ENCODE results near the gene PKP4. TPM values are rescaled to one million over a fixed set of nuclear protein-coding genes. Genes with fewer than 3 reads are reported as not detected.

Gene PKP4
- polyA plus RNA-seq, 1 experiment, result 47.0 TPM

DNA sequence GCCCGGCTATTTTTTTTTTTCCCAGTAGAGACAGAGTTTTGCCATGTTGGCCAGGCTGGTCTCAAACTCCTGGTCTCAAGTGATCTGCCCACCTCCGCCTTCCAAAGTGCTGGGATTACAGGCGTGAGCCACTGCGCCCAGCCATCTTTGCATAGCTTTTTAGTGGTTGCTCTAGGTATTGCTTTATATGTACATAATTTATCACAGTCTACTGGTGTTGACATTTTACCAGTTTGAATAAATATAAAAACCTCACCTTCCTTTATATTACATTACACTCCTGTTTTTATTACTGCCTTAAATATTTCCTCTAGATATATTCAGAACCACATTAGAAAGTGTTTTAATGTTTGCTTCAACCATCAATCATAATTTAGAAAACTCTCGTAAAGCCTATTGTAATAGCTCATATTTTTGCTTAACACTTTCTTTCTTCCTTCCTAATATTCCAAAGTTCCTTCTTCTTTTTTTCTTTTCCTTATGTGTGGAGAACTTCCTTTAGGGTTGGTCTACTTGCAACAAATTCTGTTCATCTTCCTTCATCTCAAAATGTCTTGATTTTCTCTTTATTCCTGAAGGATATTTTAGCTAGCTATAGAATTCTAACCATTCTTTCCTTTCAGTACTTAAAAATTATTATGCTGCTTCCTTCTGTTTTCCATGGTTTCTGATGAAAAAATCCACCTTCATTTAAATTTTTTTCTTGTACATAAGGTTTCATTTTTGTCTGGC, 256.2 kb downstream of the PKP4 start:
- no peak overlapping the region for H3K4me3 ChIP-seq (ENCODE audit: low read depth, low read length)
- CTCF ChIA-PET, result no interaction called here
- POLR2A ChIA-PET, result no interaction called here

DNA sequence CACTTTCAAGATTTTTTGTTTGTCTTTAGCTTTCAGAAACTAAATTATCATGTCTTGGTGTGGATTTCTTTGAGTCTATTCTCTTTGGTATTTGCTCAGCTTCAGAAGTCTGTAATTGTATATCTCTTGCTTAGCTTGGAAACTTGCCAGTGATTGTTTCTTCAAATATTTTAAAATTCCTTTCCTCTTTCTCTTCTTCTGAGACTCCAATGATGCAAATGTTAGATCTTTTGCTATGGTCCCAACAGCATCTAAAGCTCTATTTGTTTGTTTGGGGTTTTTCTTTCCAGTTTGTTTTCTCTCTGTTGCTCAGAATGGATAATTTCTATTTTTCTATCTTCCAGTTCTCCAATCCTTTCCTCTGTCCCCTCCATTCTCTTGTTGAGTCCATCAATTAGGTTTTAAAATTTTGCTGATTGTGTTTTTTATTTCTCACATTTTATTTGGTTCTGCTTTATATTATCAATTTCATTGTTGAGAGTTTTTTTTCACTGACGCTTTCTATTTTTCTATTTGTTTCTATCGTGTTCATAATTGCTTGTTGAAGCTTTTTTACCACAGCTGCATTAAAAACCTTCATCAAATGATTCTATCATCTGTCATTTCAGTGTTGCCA, 256.9 kb downstream of the PKP4 start:
- H3K4me3 ChIP-seq (ENCODE audit: low read depth, low read length), result no peak overlapping the region
- TF ChIP-seq, protein P1, sequence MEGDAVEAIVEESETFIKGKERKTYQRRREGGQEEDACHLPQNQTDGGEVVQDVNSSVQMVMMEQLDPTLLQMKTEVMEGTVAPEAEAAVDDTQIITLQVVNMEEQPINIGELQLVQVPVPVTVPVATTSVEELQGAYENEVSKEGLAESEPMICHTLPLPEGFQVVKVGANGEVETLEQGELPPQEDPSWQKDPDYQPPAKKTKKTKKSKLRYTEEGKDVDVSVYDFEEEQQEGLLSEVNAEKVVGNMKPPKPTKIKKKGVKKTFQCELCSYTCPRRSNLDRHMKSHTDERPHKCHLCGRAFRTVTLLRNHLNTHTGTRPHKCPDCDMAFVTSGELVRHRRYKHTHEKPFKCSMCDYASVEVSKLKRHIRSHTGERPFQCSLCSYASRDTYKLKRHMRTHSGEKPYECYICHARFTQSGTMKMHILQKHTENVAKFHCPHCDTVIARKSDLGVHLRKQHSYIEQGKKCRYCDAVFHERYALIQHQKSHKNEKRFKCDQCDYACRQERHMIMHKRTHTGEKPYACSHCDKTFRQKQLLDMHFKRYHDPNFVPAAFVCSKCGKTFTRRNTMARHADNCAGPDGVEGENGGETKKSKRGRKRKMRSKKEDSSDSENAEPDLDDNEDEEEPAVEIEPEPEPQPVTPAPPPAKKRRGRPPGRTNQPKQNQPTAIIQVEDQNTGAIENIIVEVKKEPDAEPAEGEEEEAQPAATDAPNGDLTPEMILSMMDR (IDR thresholded peaks at IDR 0.05; ENCODE audit: insufficient read depth, low read depth, low read length), result no peak
- POLR2A ChIA-PET, result no interaction called here
- CTCF ChIA-PET, result no interaction called here
- DNase-seq (ENCODE audit: low read depth), result no peak
- no peaks in the 10 kb centered on the region for H3K27me3 ChIP-seq (ENCODE audit: control insufficient read depth, insufficient read depth, low read length)
- H3K36me3 ChIP-seq (ENCODE audit: control insufficient read depth, insufficient read depth, low read length), result no peaks in the 10 kb centered on the region

More for the DNA sequence above, 256.2 kb downstream of the PKP4 start:
- no peak for DNase-seq (ENCODE audit: low read depth)
- TF ChIP-seq, protein P1 (IDR thresholded peaks at IDR 0.05; ENCODE audit: insufficient read depth, low read depth, low read length), result no peak
- Histone ChIP-seq H3K36me3 (ENCODE audit: control insufficient read depth, insufficient read depth, low read length) (no peaks in the 10 kb centered on the region), H3K27me3 (ENCODE audit: control insufficient read depth, insufficient read depth, low read length) (no peaks in the 10 kb centered on the region)

DNA sequence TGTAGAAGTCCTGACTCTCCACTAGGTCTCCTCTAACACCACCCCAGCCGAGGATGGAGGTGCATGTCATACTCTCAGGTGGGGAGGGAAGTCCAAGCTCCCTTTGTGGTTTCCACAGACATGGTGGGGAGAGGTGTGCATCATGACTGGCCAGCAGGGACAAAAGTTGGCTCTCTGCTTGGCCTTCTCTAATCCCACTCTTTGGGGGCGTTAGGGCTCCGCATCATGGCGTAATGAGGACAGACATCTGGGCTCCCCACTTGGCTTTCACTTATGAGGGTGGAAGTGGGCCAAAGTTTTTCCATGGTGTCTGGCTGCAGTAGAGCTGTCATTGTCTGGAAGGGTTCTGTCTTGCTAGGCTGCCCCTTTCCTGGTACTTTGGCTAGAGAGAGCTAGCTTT, 257.7 kb downstream of the PKP4 start:
- Histone ChIP-seq H3K4me3 (ENCODE audit: low read depth, low read length) (no peak overlapping the region), H3K27me3 (ENCODE audit: control insufficient read depth, insufficient read depth, low read length) (no peaks in the 10 kb centered on the region), H3K36me3 (ENCODE audit: control insufficient read depth, insufficient read depth, low read length) (no peaks in the 10 kb centered on the region)
- ChIA-PET CTCF (no interaction called here), POLR2A (no interaction called here)
- TF ChIP-seq, protein P1 (IDR thresholded peaks at IDR 0.05; ENCODE audit: insufficient read depth, low read depth, low read length), result no peak
- DNase-seq (ENCODE audit: low read depth), result no peak

DNA sequence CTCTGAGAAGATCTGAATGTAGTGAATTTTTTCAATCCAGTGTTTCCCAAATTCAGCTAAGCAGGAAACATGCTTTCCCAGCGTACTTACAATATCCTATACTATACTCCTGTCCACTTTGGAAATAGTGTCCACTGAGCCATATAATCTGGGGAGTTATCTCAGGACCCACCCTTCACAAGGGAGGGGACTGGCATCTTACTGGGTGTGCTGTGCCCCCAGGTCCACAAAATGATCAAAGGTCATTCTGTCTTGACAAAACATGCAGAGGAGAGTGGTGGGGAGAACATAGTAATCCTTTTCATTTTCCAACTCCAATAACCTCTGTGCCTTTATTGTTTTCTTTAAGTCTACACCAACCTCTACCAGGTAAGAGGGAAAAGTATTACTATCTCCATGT, 258.6 kb downstream of the PKP4 start:
- 0 out of 2 replicates have a peak, but pooled peaks cover 2% of the 10 kb centered on the region for H3K27me3 ChIP-seq (ENCODE audit: control insufficient read depth, insufficient read depth, low read length)
- CTCF ChIA-PET, result no interaction called here
- H3K4me3 ChIP-seq (ENCODE audit: low read depth, low read length), result no peak overlapping the region
- H3K36me3 ChIP-seq (ENCODE audit: control insufficient read depth, insufficient read depth, low read length), result no peaks in the 10 kb centered on the region
- POLR2A ChIA-PET, result no interaction called here
- no peak for DNase-seq (ENCODE audit: low read depth)
- TF ChIP-seq, protein P1 (IDR thresholded peaks at IDR 0.05; ENCODE audit: insufficient read depth, low read depth, low read length), result no peak

DNA sequence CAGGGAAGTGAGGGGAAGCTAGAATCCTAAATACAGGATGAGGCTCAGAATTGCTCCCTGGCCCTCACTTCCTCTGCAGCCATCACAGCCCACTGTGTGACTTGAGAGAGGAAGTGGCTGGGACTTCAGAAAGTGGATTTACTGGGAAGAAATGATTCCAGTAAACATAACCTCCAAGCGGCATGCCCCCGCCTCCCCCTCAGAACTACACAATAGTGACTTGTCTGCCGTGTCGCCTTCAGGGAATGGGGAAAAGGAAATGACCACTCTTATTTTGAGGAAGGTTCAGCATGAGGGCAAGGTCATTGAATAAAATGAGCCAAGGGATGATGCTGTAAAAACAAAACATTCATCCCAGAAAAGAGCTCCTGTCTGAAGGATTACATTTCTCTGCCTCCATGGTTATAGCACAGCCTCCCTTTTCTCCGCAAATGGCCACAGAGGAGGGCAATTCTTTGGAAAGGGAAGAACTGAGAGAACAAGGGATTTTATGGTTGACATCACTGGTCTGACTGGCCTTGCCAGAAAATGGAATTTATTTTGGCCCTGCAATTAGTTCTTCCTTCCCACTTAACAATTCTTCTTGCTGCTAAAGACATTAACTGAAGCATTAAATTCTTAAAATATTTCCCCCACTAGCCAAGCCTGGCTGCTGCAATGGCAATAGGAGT, 259.5 kb downstream of the PKP4 start:
- no peak overlapping the region for H3K4me3 ChIP-seq (ENCODE audit: low read depth, low read length)
- CTCF ChIA-PET, result interaction anchor here (0.5 kb wide), 1 partner anchor 936 kb away, joined by 3 read pairs; no protein-coding TSS in a partner anchor
- no peaks in the 10 kb centered on the region for H3K36me3 ChIP-seq (ENCODE audit: control insufficient read depth, insufficient read depth, low read length)
- DNase-seq (ENCODE audit: low read depth), result no peak
- 0 out of 2 replicates have a peak, but pooled peaks cover 2% of the 10 kb centered on the region for H3K27me3 ChIP-seq (ENCODE audit: control insufficient read depth, insufficient read depth, low read length)
- POLR2A ChIA-PET, result no interaction called here
- TF ChIP-seq, protein P1 (IDR thresholded peaks at IDR 0.05; ENCODE audit: insufficient read depth, low read depth, low read length), result no peak

All from BJ (cell line).